ENCODE results near the gene PHF8.

Gene PHF8

DNA sequence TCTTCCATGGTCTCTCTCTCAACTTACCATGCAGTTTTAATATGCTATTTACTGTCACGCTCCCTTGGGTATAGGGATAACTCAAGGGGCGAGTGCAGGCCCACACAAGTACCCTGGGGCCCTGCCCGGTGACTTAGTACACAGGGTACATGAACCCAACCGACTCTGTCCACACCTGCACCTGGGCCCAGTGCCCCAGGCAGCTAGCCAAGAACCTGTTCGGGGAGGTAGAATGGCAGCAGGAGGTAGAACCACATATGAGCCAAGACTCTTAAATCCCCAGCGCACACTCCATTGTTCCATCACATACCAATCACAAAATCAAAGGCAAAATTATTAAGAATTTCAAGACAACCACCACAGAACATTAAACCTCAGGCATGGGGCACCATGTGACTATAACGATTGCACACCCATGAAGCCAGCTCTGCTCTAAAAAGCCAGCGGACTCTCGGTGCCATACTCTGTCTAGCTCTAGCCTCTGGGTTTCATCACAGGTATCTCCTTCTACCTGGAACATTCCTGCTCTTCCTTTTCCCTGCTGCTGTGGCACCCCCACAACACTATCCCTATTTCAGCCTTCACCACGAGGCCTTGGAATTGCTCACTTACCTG, 14.6 kb downstream of the PHF8 start:
- no peak for TF ChIP-seq TAF1 (IDR thresholded peaks at IDR 0.05; ENCODE audit: borderline replicate concordance, insufficient read depth, low read length)
- no peak for TF ChIP-seq SIN3A (IDR thresholded peaks at IDR 0.05; ENCODE audit: borderline replicate concordance, insufficient read depth, low read length)
- TF ChIP-seq POLR2AphosphoS5 (IDR thresholded peaks at IDR 0.05; ENCODE audit: low read depth, low read length): no peak
- TF ChIP-seq, protein P1, sequence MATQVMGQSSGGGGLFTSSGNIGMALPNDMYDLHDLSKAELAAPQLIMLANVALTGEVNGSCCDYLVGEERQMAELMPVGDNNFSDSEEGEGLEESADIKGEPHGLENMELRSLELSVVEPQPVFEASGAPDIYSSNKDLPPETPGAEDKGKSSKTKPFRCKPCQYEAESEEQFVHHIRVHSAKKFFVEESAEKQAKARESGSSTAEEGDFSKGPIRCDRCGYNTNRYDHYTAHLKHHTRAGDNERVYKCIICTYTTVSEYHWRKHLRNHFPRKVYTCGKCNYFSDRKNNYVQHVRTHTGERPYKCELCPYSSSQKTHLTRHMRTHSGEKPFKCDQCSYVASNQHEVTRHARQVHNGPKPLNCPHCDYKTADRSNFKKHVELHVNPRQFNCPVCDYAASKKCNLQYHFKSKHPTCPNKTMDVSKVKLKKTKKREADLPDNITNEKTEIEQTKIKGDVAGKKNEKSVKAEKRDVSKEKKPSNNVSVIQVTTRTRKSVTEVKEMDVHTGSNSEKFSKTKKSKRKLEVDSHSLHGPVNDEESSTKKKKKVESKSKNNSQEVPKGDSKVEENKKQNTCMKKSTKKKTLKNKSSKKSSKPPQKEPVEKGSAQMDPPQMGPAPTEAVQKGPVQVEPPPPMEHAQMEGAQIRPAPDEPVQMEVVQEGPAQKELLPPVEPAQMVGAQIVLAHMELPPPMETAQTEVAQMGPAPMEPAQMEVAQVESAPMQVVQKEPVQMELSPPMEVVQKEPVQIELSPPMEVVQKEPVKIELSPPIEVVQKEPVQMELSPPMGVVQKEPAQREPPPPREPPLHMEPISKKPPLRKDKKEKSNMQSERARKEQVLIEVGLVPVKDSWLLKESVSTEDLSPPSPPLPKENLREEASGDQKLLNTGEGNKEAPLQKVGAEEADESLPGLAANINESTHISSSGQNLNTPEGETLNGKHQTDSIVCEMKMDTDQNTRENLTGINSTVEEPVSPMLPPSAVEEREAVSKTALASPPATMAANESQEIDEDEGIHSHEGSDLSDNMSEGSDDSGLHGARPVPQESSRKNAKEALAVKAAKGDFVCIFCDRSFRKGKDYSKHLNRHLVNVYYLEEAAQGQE (IDR thresholded peaks at IDR 0.05; ENCODE audit: insufficient read depth in 1 of 2, low read depth in 2 of 2, low read length in 2 of 2): no peak
- TF ChIP-seq FOXP2 (optimal IDR thresholded peaks at IDR 0.05; ENCODE audit: borderline replicate concordance, extremely low read depth, extremely low read length, insufficient read depth): no peak

DNA sequence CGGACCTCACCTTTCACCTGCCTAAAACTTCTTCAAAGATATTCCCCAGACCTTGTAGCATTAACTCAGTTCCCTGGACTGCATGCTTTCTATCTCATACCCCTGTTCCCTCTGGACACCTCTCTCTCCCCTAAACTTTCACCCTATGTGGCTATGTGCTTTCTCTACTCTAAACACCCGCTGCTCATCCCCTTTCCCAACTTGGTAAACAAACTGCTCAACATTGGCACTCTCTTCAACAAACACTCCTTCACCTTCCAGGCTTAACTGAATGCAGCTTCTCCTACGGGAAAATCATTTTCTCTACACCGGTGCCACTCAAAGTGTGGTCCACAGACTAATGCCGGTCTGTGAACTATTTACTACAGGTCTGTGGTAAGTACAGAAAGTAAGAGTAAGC, 19.9 kb downstream of the PHF8 start:
- TF ChIP-seq SIN3A (IDR thresholded peaks at IDR 0.05; ENCODE audit: borderline replicate concordance, insufficient read depth, low read length) (no peak), TAF1 (IDR thresholded peaks at IDR 0.05; ENCODE audit: borderline replicate concordance, insufficient read depth, low read length) (no peak), POLR2AphosphoS5 (IDR thresholded peaks at IDR 0.05; ENCODE audit: low read depth, low read length) (no peak)

- TF ChIP-seq, protein P1 (IDR thresholded peaks at IDR 0.05; ENCODE audit: insufficient read depth in 1 of 2, low read depth in 2 of 2, low read length in 2 of 2): no peak
- TF ChIP-seq SIN3A (IDR thresholded peaks at IDR 0.05; ENCODE audit: borderline replicate concordance, insufficient read depth, low read length) (no peak), POLR2AphosphoS5 (IDR thresholded peaks at IDR 0.05; ENCODE audit: low read depth, low read length) (no peak), TAF1 (IDR thresholded peaks at IDR 0.05; ENCODE audit: borderline replicate concordance, insufficient read depth, low read length) (no peak), FOXP2 (optimal IDR thresholded peaks at IDR 0.05; ENCODE audit: borderline replicate concordance, extremely low read depth, extremely low read length, insufficient read depth) (no peak)
These were observed 31.3 kb downstream of the PHF8 start for GRCh38 chrX:54012830-54013500.

GRCh38 chrX:54007682-54008081, 36.6 kb downstream of the PHF8 start:
- TF ChIP-seq SIN3A (IDR thresholded peaks at IDR 0.05; ENCODE audit: borderline replicate concordance, insufficient read depth, low read length) (no peak), FOXP2 (optimal IDR thresholded peaks at IDR 0.05; ENCODE audit: borderline replicate concordance, extremely low read depth, extremely low read length, insufficient read depth) (no peak), POLR2AphosphoS5 (IDR thresholded peaks at IDR 0.05; ENCODE audit: low read depth, low read length) (no peak), TAF1 (IDR thresholded peaks at IDR 0.05; ENCODE audit: borderline replicate concordance, insufficient read depth, low read length) (no peak)
- TF ChIP-seq, protein P1 (IDR thresholded peaks at IDR 0.05; ENCODE audit: insufficient read depth in 1 of 2, low read depth in 2 of 2, low read length in 2 of 2): no peak

- TF ChIP-seq TAF1 (IDR thresholded peaks at IDR 0.05; ENCODE audit: borderline replicate concordance, insufficient read depth, low read length) (no peak), FOXP2 (optimal IDR thresholded peaks at IDR 0.05; ENCODE audit: borderline replicate concordance, extremely low read depth, extremely low read length, insufficient read depth) (no peak), SIN3A (IDR thresholded peaks at IDR 0.05; ENCODE audit: borderline replicate concordance, insufficient read depth, low read length) (no peak), POLR2AphosphoS5 (IDR thresholded peaks at IDR 0.05; ENCODE audit: low read depth, low read length) (no peak)
- TF ChIP-seq, protein P1 (IDR thresholded peaks at IDR 0.05; ENCODE audit: insufficient read depth in 1 of 2, low read depth in 2 of 2, low read length in 2 of 2): no peak
These were observed 46.5 kb downstream of the PHF8 start for GRCh38 chrX:53997724-53998123.
